ENCODE measurements around the gene LMO4.

Gene LMO4

DNA sequence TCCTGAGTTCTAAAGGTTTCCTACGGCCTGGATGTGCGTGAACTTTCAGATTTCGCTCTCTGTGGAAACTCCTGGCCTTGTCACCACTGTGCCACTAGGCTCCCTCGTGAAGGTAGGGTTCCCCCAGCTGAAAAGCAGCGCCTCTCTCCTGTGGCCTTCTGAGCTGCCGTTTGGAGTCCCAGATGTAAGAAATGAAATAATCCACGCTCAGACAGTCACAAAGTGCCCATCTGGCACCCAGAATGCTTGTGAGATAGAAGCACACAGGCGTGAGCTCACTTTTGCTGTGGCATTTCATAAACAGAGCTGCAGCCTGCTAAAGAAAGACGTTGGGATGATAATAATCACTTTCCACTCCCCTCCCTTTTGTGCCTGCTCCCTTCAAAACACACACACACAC, 65.8 kb downstream of the LMO4 start:
- H3K4me3 Mint-ChIP-seq = no peak overlapping the region
- no peak for DNase-seq
- H3K27me3 Mint-ChIP-seq = no peaks in the 10 kb centered on the region
- no peak for ATAC-seq (replicated peaks)
- H3K36me3 Mint-ChIP-seq = peaks cover 0 to 1% of the 10 kb centered on the region in 2 donors
- no peaks in the 10 kb centered on the region for H3K9me3 Mint-ChIP-seq
- no peaks in the 10 kb centered on the region for H3K4me1 Mint-ChIP-seq
- no peak overlapping the region for H3K27ac Mint-ChIP-seq

DNA sequence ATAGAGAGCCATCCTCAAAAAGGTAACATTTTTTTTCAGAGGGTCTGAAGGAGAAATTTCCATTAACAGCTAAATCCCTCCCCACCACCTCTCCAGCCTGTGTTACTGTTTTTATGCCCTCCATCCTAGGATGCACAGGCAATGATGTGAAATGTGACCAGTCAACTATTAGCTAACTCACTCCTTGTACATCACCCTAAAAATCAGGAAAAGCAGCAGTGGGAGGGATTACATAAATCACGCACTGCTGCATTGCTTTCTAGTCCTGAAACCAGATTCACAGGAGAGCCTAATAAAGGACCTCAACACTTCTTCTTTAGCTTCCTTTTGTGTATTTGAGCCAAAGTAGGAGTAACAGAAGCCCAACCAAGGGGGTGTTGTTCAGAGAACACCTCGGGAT, 66.3 kb downstream of the LMO4 start:
- DNase-seq (no peak), ATAC-seq (replicated peaks) (no peak)
- no peak overlapping the region for H3K27ac Mint-ChIP-seq
- H3K9me3 Mint-ChIP-seq = no peaks in the 10 kb centered on the region
- peaks cover 0 to 1% of the 10 kb centered on the region in 2 donors for H3K36me3 Mint-ChIP-seq
- no peaks in the 10 kb centered on the region for H3K27me3 Mint-ChIP-seq
- H3K4me3 Mint-ChIP-seq = no peak overlapping the region
- no peaks in the 10 kb centered on the region for H3K4me1 Mint-ChIP-seq
